K562 (cell line): ENCODE results near the gene WASL. TPM values are rescaled to one million over a fixed set of nuclear protein-coding genes. Genes with fewer than 3 reads are reported as not detected.

ENCODE experiments used
- DACH1 ChIP-seq: fragments of 450-650 bp; IDR thresholded peaks from 2 replicates; pipeline ENCODE4 v1.6.1; 2018; ENCODE audit not compliant: partially characterized antibody
- ETV1 ChIP-seq: fragments of 450-650 bp; conservative IDR thresholded peaks from 2 replicates; pipeline ENCODE4 v1.6.1; 2016; ENCODE audit warnings: missing genetic modification characterization, control low read depth, low read depth, missing compliant biosample characterization
- LEF1 ChIP-seq: fragments of 450-650 bp; IDR thresholded peaks from 2 replicates; pipeline ENCODE4 v1.6.1; 2016; ENCODE audit warnings: mild to moderate bottlenecking
- MGA ChIP-seq: fragments of 450-650 bp; IDR thresholded peaks from 2 replicates; pipeline ENCODE4 v1.6.1; 2016; ENCODE audit warnings: mild to moderate bottlenecking, moderate library complexity
- NFIC ChIP-seq: fragments of 450-650 bp; IDR thresholded peaks from 2 replicates; pipeline ENCODE4 v1.6.1; 2017; ENCODE audit warnings: mild to moderate bottlenecking, inconsistent platforms
- RAD51 ChIP-seq: fragments of 450-650 bp; IDR thresholded peaks from 2 replicates; pipeline ENCODE4 v1.7.1; 2016; ENCODE audit warnings: low read depth, mild to moderate bottlenecking, borderline replicate concordance
- SMARCA4 ChIP-seq: fragments of 450-650 bp; IDR thresholded peaks from 2 replicates; pipeline ENCODE4 v1.6.1; 2016
- ZNF12 ChIP-seq: sonication (generic); formaldehyde crosslinking; IDR thresholded peaks from 2 replicates; pipeline ENCODE4 v1.4.0; 2020; ENCODE audit warnings: mild to moderate bottlenecking, missing genetic modification reagents
- ZNF318 ChIP-seq, 2 experiments: fragments of 450-650 bp; IDR thresholded peaks; 2 replicates each; pipeline ENCODE4 v1.6.1; 2016; ENCODE audit warnings: mild to moderate bottlenecking in 2 of 2, borderline replicate concordance in 1 of 2, low read depth in 1 of 2, moderate library complexity in 1 of 2
- polyA plus RNA-seq, 8 experiments: library from polyadenylated mRNA; depleted of rRNA in 4 of 8; stranded (reverse) in 5 of 8; unstranded in 3 of 8; fragments of >200 nt; fragmentation: Nextera tagmentation in 2 of 8; fragmentation: Illumina TruSeq in 1 of 8; extraction: Ambion mirVana in 2 of 8; extraction: Trizol in 1 of 8; gene quantifications; 2 replicates each; pipeline versions ENCODE4 v1.2.1 to v1.2.3, GENCODE V29; 2011 to 2014; ENCODE audit warnings: inconsistent platforms in 1 of 8, missing spikeins in 1 of 8
- total RNA-seq, 7 experiments: library from RNA; depleted of rRNA in 6 of 7; stranded (reverse); fragments of >200 nt in 6 of 7; fragmentation: Illumina TruSeq in 2 of 7; extraction: Trizol in 2 of 7; gene quantifications; 2 replicates each; pipeline versions ENCODE4 v1.2.1 to v1.2.3, GENCODE V29; 2011 to 2021; ENCODE audit warnings: low replicate concordance in 1 of 7

WASL gene
- total and polyA plus RNA-seq, 9 of the 15 experiments (the other 6 are each of a cell fraction or from before 2014, with no cell fraction given), result 3.2 to 13.9 (median 8.3) TPM

- TF ChIP-seq MGA (peak; percentile 33; the same call in 1 of the 2 replicates), SMARCA4 (peak; percentile 77), ZNF12 (CRISPR knock-in tag) (no peak), ETV1 (0 out of 2 replicates have a peak, but pooled peaks have one; percentile 49), DACH1 (no peak), LEF1 (0 out of 2 replicates have a peak, but pooled peaks have one; percentile 69), RAD51 (peak; percentile 44; the same call in 1 of the 2 replicates), NFIC (no peak), ZNF318 (IDR thresholded peaks at IDR 0.05; ENCODE audit: borderline replicate concordance in 1 of 2, low read depth in 1 of 2) (peak in 1 of 2 experiments; percentile 42; a peak in 1 of 4 replicates)
These were observed 694 bp upstream of the WASL start (continued) for GRCh38 chr7:123749537-123749857.
